SK-N-SH (cell line): ENCODE results near the gene SCYL2. TPM values are rescaled to one million over a fixed set of nuclear protein-coding genes. Genes with fewer than 3 reads are reported as not detected.

Source experiments
- CTCF ChIA-PET: fragments of 300-600, 350-600 bp; formaldehyde crosslinking; extraction: SDS; loops from one replicate; lab custom pipeline; 2021; lab: Yijun Ruan, JAX
- POLR2A ChIA-PET: fragments of 350-600 bp; sonication (Branson Sonifier 250); formaldehyde crosslinking; extraction: SDS; loops from one replicate; lab custom pipeline; 2020; ENCODE audit warnings: antibody characterized with exemption, inconsistent platforms; lab: Yijun Ruan, JAX
- DNase-seq: peaks from one replicate; pipeline ENCODE4 v3.0.0; 2012
- H2AFZ ChIP-seq: fragments of 200-600 bp; sonication (generic); 2 replicates; pipeline ENCODE4 v1.8.1; 2016; ENCODE audit warnings: antibody characterized with exemption, mild to moderate bottlenecking, low read depth
- H3F3A ChIP-seq: fragments of 200-600 bp; sonication (generic); replicated peaks from 2 replicates; pipeline ENCODE3; 2016; ENCODE audit warnings: antibody characterized with exemption, mild to moderate bottlenecking; ENCODE audit not compliant: insufficient read depth
- H3K27ac ChIP-seq, 2 experiments: fragments of 200-500 bp in 1 of 2; fragments of 200-600 bp in 1 of 2; sonication (Bioruptor generic) in 1 of 2; sonication (generic), shearing (Covaris generic) in 1 of 2; 2 replicates each; pipeline versions ENCODE4 v1.5.1 to v1.6.1; 2014 to 2016; ENCODE audit warnings: low read depth in 2 of 2, inconsistent platforms in 1 of 2, low read length in 1 of 2, mild to moderate bottlenecking in 1 of 2, mixed read lengths in 1 of 2
- H3K27me3 ChIP-seq: fragments of 200-600 bp; sonication (generic), shearing (Covaris generic); 2 replicates; pipeline ENCODE4 v1.6.1; 2016; ENCODE audit warnings: mixed run types; ENCODE audit not compliant: insufficient read depth
- H3K36me3 ChIP-seq, 2 experiments: fragments of 200-500 bp in 1 of 2; fragments of 200-600 bp in 1 of 2; sonication (Bioruptor generic) in 1 of 2; sonication (generic) in 1 of 2; replicated peaks in 1 of 2; 2 replicates each; pipeline versions ENCODE3 to v1.5.1; 2014 to 2016; ENCODE audit warnings: low read length in 1 of 2, mild to moderate bottlenecking in 1 of 2; ENCODE audit not compliant: insufficient read depth in 2 of 2, control insufficient read depth in 1 of 2
- H3K4me1 ChIP-seq, 2 experiments: fragments of 200-500 bp in 1 of 2; fragments of 200-600 bp in 1 of 2; sonication (Bioruptor generic) in 1 of 2; sonication (generic), shearing (Covaris generic) in 1 of 2; 2 replicates each; pipeline versions ENCODE4 v1.5.1 to v1.6.1; 2014 to 2016; ENCODE audit warnings: low read depth in 1 of 2, low read length in 1 of 2, mixed run types in 1 of 2; ENCODE audit not compliant: insufficient read depth in 2 of 2, control insufficient read depth in 1 of 2
- H3K4me2 ChIP-seq: fragments of 200-600 bp; sonication (generic), shearing (Covaris generic); 2 replicates; pipeline ENCODE4 v1.6.1; 2017; ENCODE audit warnings: mixed run types
- H3K4me3 ChIP-seq, 2 experiments: fragments of 200-500 bp in 1 of 2; fragments of 200-600 bp in 1 of 2; sonication (Bioruptor generic) in 1 of 2; sonication (generic), shearing (Covaris generic) in 1 of 2; 2 replicates each; pipeline versions ENCODE4 v1.5.1 to v1.8.1; 2014 to 2016; ENCODE audit warnings: low read depth in 2 of 2, inconsistent platforms in 1 of 2, low read length in 1 of 2, mild to moderate bottlenecking in 1 of 2, mixed read lengths in 1 of 2, moderate library complexity in 1 of 2
- H3K79me2 ChIP-seq: fragments of 200-600 bp; sonication (generic); 2 replicates; pipeline ENCODE4 v1.8.1; 2017; ENCODE audit warnings: mild to moderate bottlenecking; ENCODE audit not compliant: insufficient read depth
- H3K9ac ChIP-seq: fragments of 200-600 bp; sonication (generic); 2 replicates; pipeline ENCODE4 v1.6.1; 2017; ENCODE audit warnings: mixed run types
- H3K9me2 ChIP-seq: fragments of 200-600 bp; sonication (generic); 2 replicates; pipeline ENCODE4 v1.6.1; 2017; ENCODE audit warnings: mixed run types
- H3K9me3 ChIP-seq: fragments of 200-600 bp; sonication (generic); 2 replicates; pipeline ENCODE4 v1.6.1; 2017; ENCODE audit warnings: mixed run types, mild to moderate bottlenecking, moderate library complexity
- H4K20me1 ChIP-seq: fragments of 200-600 bp; sonication (generic); 2 replicates; pipeline ENCODE4 v1.6.1; 2017; ENCODE audit warnings: mild to moderate bottlenecking, mixed run types; ENCODE audit not compliant: insufficient read depth
- ELF1 ChIP-seq: IDR thresholded peaks from 2 replicates; pipeline ENCODE4 v1.4.0; 2012
- MEF2A ChIP-seq: IDR thresholded peaks from 2 replicates; pipeline ENCODE4 v1.4.0; 2012; ENCODE audit warnings: low read depth, borderline replicate concordance
- NFIC ChIP-seq: IDR thresholded peaks from 2 replicates; pipeline ENCODE4 v1.4.0; 2012; ENCODE audit warnings: borderline replicate concordance
- RAD21 ChIP-seq: IDR thresholded peaks from 2 replicates; pipeline ENCODE4 v1.6.1; 2012; ENCODE audit warnings: mild to moderate bottlenecking, low read length
- SMC3 ChIP-seq: IDR thresholded peaks from 2 replicates; pipeline ENCODE4 v1.6.1; 2012; ENCODE audit warnings: low read depth, low read length, improper control_type of control experiment
- WGBS: methylation state at CpG from one replicate; pipeline ENCODE4 v1.1.6; 2017; ENCODE audit warnings: low lambda C conversion rate; 5-methylcytosine and 5-hydroxymethylcytosine counted together
- polyA plus RNA-seq, 3 experiments: library from polyadenylated mRNA; depleted of rRNA; stranded (reverse); fragments of >200 nt; gene quantifications; 2 replicates each; pipeline ENCODE4 v1.2.3, GENCODE V29; 2012
- small RNA-seq, 7 experiments: library from RNA; depleted of rRNA; stranded (forward); fragments of <200 nt; gene quantifications; one replicate each; pipeline ENCODE3, GENCODE V24; 2012

Gene SCYL2
- polyA plus RNA-seq, 1 of the 3 experiments (the other 2 are of a cell fraction), result 7.5 TPM

DNA sequence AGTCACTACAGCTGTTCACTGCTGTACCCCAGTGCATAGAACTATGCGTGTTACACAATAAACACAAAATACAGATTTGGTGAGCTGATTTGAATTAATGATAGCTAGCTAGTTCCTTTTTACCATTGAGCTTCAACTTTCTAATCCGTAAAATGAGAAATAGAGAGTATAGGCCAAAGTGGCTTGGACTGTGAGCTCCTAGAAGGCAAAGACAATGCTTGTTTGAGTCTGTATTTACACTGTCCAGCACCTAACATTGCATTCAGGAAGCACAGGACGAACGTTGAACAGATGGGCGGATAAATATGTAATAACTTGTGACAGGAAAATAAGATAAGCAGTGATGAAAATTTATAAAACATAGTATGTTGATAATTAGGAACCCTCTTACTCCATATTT lies 121.4 kb downstream of the SCYL2 start:
- Histone ChIP-seq H3F3A (no peaks in the 10 kb centered on the region), H3K9me3 (no peaks in the 10 kb centered on the region), H3K4me1 (no peaks in the 10 kb centered on the region; a peak in 1 of 4 replicates), H3K27me3 (no peaks in the 10 kb centered on the region; the same call in 1 of the 2 replicates), H3K9me2 (no peaks in the 10 kb centered on the region), H3K79me2 (no peaks in the 10 kb centered on the region), H3K4me2 (no peak overlapping the region), H3K27ac (no peak overlapping the region), H3K36me3 (no peaks in the 10 kb centered on the region), H4K20me1 (no peaks in the 10 kb centered on the region), H3K4me3 (no peak overlapping the region), H2AFZ (no peak overlapping the region), H3K9ac (no peak overlapping the region)
- ChIA-PET POLR2A (no interaction called here), CTCF (interaction anchor here (1.1 kb wide), 1 partner anchor 38 kb away, joined by 3 read pairs; no protein-coding TSS in a partner anchor)
- 67% methylated on average over 5 of the region's 5 CpGs for WGBS
- TF ChIP-seq NFIC (no peak), MEF2A (no peak), RAD21 (no peak), SMC3 (no peak), ELF1 (no peak)
- no peak for DNase-seq

Small RNA genes lying within 50 kb of the gene (small RNA-seq; reads per million reads assigned to genes)
- gene RF00019, result 0 reads per million in 7 experiments

Other genes starting within 250 kb of the SCYL2 start
- 5.8 and 7.1 TPM in 2 replicates for gene BLTP3B, start 124.3 kb upstream of the SCYL2 start, polyA plus RNA-seq (2012; rRNA removed)
- 20.6 and 21.5 TPM in 2 replicates for gene ACTR6, start 66.4 kb upstream of the SCYL2 start, polyA plus RNA-seq (2012; rRNA removed)
- 0.76 and 1.7 TPM in 2 replicates for gene DEPDC4, start 98 bp upstream of the SCYL2 start, polyA plus RNA-seq (2012; rRNA removed)
- gene SLC17A8, start 89.9 kb downstream of the SCYL2 start, polyA plus RNA-seq (2012; rRNA removed), result 0.11 TPM in 1 of 2 replicates, not detected in the other
- gene NR1H4, start 206.7 kb downstream of the SCYL2 start, polyA plus RNA-seq (2012; rRNA removed), result not detected in 2 replicates